IMR-90 (cell line): Measurements from ENCODE around the gene ZBTB40. TPM values are rescaled to one million over a fixed set of nuclear protein-coding genes. Genes with fewer than 3 reads are reported as not detected.
A peak's percentile ranks its signal among the peaks of the same experiment; 100 is the strongest.

Source experiments
- BHLHE40 ChIP-seq: fragments of 150-350 bp; IDR thresholded peaks from 2 replicates; pipeline ENCODE4 v1.6.1; 2016; ENCODE audit warnings: mild to moderate bottlenecking, low read depth, low read length
- MAZ ChIP-seq: IDR thresholded peaks from 2 replicates; pipeline ENCODE4 v1.6.1; 2012; ENCODE audit warnings: low read depth, mild to moderate bottlenecking, low read length, improper control_type of control experiment, moderate library complexity, borderline replicate concordance
- MXI1 ChIP-seq: IDR thresholded peaks from 2 replicates; pipeline ENCODE4 v1.6.1; 2012; ENCODE audit warnings: low read depth, mild to moderate bottlenecking, low read length, moderate library complexity, borderline replicate concordance
- NFE2L2 ChIP-seq: fragments of 150-350 bp; IDR thresholded peaks from 2 replicates; pipeline ENCODE4 v1.6.1; 2016; ENCODE audit warnings: low read depth, mild to moderate bottlenecking, low read length
- RAD21 ChIP-seq: IDR thresholded peaks from 2 replicates; pipeline ENCODE4 v1.6.1; 2012; ENCODE audit warnings: low read length, improper control_type of control experiment
- RCOR1 ChIP-seq: IDR thresholded peaks from 2 replicates; pipeline ENCODE4 v1.6.1; 2012; ENCODE audit warnings: mild to moderate bottlenecking, low read length, improper control_type of control experiment; ENCODE audit not compliant: insufficient replicate concordance
- RFX5 ChIP-seq: IDR thresholded peaks from 2 replicates; pipeline ENCODE4 v1.8.0; 2012; ENCODE audit warnings: low read depth, mild to moderate bottlenecking, low read length, moderate library complexity
- SMC3 ChIP-seq: fragments of 150-350 bp; IDR thresholded peaks from 2 replicates; pipeline ENCODE4 v1.6.1; 2016; ENCODE audit warnings: low read depth, mild to moderate bottlenecking, antibody characterized with exemption, low read length, moderate library complexity
- polyA plus RNA-seq, 3 experiments: library from polyadenylated mRNA; depleted of rRNA; stranded (reverse); fragments of >200 nt; gene quantifications; 2 replicates each; pipeline ENCODE4 v1.2.3, GENCODE V29; 2012; ENCODE audit warnings: low replicate concordance in 1 of 3
- total RNA-seq: library from RNA; depleted of rRNA; stranded (reverse); fragments of >200 nt; gene quantifications from 2 replicates; pipeline ENCODE4 v1.2.3, GENCODE V29; 2012
- TF ChIP-seq, protein P1 (sequence below): fragments of 150-350 bp; IDR thresholded peaks from 2 replicates; pipeline ENCODE4 v1.6.1; 2017; ENCODE audit warnings: mild to moderate bottlenecking, antibody characterized with exemption, low read length, low read depth

ZBTB40 gene
- total and polyA plus RNA-seq, 2 of the 4 experiments (the other 2 are of a cell fraction) = 6.0 to 9.7 TPM

DNA sequence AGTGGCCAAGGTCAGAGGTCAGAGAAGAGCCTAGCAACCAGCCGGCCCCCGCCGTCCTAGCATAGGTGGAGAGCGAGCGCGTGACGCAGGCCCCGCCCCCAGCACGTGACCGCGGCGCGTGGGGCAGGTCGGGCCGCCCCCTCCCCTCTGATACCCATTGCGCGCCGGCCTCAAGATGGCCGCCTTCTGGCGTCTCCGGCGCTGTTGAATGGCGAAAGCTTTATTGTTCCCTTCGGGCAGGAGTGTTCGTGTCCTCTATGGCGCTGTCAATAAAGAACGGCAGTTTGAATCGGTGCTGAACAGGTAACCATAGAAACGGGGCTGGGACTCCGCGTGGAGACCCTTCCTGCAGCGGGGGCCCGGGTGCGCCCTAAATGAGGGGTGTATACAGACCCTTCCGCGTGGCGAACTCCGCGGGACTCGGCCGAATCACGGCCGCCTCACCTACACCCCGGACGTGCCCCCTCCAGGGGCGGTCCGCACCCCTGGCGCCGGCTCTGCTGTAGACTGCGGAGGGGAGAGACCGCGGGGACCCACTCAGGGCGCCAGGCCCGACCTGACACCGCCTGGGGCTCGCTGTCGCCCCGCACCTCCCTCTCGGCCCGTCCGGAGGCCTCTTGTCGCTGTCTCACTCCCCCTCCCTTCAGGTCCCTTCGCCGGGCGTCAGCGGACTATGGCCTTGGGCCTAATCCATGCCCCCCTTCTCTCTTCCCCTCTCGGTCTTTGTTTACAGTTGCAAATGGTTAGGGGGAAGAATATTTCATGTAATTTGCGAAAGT is at the start of gene ZBTB40 (continued):
- 0 out of 2 replicates have a peak, but pooled peaks have one; percentile 15 for TF ChIP-seq NFE2L2
- no peak for TF ChIP-seq RAD21
- TF ChIP-seq RCOR1 = peak; percentile 23
- TF ChIP-seq, protein P1, sequence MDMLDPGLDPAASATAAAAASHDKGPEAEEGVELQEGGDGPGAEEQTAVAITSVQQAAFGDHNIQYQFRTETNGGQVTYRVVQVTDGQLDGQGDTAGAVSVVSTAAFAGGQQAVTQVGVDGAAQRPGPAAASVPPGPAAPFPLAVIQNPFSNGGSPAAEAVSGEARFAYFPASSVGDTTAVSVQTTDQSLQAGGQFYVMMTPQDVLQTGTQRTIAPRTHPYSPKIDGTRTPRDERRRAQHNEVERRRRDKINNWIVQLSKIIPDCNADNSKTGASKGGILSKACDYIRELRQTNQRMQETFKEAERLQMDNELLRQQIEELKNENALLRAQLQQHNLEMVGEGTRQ = peak; percentile 100
- no peak for TF ChIP-seq RFX5
- peak; percentile 93 for TF ChIP-seq BHLHE40
- peak; percentile 93 for TF ChIP-seq MAZ
- no peak for TF ChIP-seq MXI1
- TF ChIP-seq SMC3 = no peak
